Measurements from ENCODE around the gene SOST.

GRCh38 chr17:43740541-43740940 is 18.1 kb downstream of the SOST start:
- no peak for TF ChIP-seq CTCF (IDR thresholded peaks at IDR 0.05)
- no peak for TF ChIP-seq POLR2A (IDR thresholded peaks at IDR 0.05)
